NCI-H1694 treated with DMSO at 0.1 percent for 48 hours (cell line): Measurements from ENCODE around the gene PEAK3.

ENCODE experiments used
- DNase-seq: peaks from one replicate; lab custom pipeline; 2025; lab: John Stamatoyannopoulos, UW

PEAK3 gene

GRCh38 chr19:2249880-2250765 lies 31.9 kb downstream of the PEAK3 start:
- no peak for DNase-seq

DNA sequence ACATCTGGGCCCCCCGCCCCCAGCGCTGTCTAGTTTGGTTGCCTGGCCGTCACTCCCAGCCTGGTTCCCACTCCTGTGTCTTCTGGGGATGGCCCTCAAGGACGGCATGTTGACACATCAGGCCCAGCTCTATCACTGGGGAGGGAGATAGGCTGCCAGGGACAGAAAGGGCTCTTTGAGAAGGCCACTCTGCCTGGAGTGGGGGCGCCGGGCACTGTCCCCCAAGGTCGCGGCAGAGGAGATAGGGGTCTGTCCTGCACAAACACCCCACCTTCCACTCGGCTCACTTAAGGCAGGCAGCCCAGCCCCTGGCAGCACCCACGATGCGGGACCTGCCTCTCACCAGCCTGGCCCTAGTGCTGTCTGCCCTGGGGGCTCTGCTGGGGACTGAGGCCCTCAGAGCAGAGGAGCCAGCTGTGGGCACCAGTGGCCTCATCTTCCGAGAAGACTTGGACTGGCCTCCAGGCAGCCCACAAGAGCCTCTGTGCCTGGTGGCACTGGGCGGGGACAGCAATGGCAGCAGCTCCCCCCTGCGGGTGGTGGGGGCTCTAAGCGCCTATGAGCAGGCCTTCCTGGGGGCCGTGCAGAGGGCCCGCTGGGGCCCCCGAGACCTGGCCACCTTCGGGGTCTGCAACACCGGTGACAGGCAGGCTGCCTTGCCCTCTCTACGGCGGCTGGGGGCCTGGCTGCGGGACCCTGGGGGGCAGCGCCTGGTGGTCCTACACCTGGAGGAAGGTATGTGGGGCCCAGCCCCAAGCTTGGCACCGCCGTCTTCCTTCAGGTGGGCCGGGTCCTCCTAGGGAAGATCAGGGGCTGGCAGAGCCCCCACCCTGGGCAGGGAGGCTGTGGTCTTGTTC lies 32.7 kb downstream of the PEAK3 start, which contains the start of gene AMH:
Gene AMH, plus strand, starts transcription at position 314 of the 857 bp plus-strand sequence. Its CDS starts 10 bp downstream, at position 324.
- no peak for DNase-seq

- no peak for DNase-seq
Measured at GRCh38 chr19:2248136-2249009, 33.6 kb downstream of the PEAK3 start.

DNA sequence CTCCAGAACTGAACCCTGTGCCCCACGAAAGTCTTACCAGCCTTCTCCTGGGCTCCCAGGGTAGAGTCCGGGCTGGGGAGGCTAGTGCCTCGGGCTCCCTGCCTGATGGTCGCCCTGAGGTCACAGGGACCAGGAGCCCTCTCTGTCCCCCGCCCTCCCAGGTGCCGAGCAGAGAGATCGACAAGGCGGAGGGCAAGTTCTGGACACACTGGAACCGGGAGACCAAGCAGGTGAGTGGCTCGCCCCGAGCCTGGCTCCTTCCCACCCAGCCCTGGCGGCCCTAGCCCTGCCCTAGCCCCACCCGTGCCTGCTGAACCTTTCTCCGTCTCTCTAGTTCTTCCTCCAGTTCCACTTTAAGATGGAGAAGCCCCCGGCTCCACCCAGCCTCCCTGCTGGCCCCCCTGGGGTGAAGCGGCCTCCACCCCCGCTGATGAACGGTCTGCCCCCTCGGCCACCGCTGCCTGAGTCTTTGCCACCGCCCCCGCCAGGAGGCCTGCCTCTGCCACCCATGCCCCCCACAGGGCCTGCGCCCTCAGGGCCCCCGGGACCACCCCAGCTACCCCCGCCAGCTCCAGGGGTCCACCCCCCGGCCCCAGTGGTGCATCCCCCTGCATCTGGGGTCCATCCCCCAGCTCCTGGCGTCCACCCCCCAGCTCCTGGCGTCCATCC lies 34.4 kb downstream of the PEAK3 start:
- DNase-seq: no peak

DNA sequence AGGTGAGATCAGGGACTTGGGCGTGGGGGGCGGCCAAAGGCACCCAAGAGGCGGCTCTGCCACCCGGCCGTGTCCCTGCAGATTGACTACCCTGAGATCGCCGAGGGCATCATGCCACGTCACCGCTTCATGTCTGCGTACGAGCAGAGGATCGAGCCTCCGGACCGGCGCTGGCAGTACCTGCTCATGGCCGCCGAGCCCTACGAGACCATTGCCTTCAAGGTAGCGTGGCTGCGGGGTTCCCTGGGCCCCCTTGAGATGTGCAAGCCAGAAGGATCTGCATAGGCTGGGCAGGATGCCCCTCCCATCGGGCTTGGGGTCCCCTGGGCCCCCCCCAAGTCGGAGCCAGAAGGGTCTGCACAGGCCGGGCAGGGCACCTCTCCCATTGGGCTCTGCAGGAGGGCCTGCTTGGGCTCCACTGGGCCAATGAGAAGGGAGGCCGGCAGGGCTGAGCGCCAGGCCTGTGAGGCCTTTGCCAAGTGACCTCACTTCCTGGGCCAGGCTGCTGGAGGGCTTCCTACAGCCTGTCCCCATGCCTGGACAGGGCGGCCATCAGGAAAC lies 35.1 kb downstream of the PEAK3 start:
- no peak for DNase-seq

GRCh38 chr19:2246014-2246620 lies 35.9 kb downstream of the PEAK3 start:
- DNase-seq: no peak

- DNase-seq: no peak
Measured at GRCh38 chr19:2245273-2245672, 36.7 kb downstream of the PEAK3 start.

DNA sequence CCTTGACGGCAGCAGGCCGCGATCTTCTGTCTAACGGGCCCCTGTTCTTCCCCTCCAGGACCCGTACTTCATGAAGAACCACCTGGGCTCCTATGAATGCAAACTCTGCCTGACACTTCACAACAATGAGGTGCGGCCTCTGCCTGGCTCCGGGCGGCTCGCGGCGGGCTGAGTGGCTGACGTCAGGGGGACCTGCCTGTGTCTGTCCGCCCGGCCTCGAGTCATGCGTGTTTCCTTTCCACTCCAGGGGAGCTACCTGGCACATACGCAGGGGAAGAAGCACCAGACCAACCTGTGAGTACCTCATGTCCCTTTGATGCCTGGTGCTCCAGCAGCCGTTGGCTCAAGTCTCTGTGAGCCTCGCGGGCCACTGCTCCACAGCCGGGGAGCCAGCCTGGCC lies 37.5 kb downstream of the PEAK3 start:
- DNase-seq: no peak

- DNase-seq: no peak
Measured at GRCh38 chr19:2244125-2244411, 37.9 kb downstream of the PEAK3 start.

- DNase-seq: no peak
Measured at GRCh38 chr19:2243274-2244124, 38.5 kb downstream of the PEAK3 start.

DNA sequence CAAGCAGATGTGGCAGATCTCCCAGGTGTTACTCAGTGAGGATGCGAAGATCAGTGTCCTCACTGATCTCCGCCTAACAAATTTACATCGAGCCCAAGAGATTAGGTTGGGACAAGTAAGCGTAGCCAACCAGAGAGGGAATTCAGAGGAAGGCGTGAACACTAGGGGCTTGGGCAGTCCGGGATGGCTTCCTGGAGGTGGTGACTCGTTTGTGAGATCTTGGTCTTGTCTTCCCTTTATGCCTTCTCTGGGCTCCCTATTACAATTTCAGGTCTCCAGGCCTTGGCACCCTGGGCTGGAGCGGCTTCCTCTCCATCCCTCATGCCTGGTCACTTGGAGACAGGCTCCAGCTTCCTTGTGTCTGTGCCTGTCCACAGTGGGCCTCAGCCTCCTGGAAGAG lies 39.2 kb downstream of the PEAK3 start:
- no peak for DNase-seq

DNA sequence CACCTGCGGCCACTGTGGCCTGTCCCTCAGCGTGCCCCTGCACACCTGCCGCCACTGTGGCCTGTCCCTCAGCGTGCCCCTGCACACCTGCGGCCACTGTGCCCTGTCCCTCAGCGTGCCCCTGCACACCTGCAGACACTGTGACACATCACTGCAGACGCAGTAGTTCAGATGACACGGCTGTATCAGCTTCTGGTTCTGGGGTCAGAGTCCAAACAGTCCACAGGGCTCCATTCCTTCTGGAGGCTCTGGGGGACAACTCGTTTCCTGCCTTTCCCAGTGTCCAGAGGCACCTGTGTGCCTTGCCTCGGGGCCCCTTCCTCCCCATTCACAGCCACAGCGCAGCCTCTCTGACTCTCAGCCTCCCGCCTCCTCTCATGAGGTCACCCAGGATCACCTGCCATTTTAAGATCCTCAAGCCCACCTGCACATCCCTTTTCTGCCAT lies 39.9 kb downstream of the PEAK3 start:
- DNase-seq: no peak

GRCh38 chr19:2240881-2241760 lies 40.9 kb downstream of the PEAK3 start:
- no peak for DNase-seq

- no peak for DNase-seq
Measured at GRCh38 chr19:2239771-2240770, 41.9 kb downstream of the PEAK3 start.

- DNase-seq: no peak
Measured at GRCh38 chr19:2239173-2239572, 42.8 kb downstream of the PEAK3 start.

DNA sequence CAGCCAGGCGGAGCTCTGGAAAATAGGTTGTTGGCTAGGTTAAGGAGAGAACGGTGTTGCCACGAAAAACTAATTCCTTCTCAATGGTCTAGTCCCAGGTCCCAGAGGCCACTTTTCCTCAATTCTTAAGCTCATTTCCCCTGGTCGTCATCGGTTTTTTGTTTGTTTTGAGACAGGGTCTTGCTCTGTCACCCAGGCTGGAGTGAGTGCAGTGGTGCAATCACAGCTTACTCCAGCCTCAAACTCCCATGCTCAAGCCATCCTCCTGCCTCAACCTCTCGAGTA lies 44.2 kb downstream of the PEAK3 start:
- DNase-seq: no peak

- DNase-seq: no peak
Measured at GRCh38 chr19:2237051-2237868, 44.7 kb downstream of the PEAK3 start.
